Measurements from ENCODE around the gene CAMK2D. TPM values are rescaled to one million over a fixed set of nuclear protein-coding genes. Genes with fewer than 3 reads are reported as not detected.

Gene CAMK2D
- total RNA-seq, 6 experiments from 2014 or later, result 83.7 to 102 (median 94.1) TPM

DNA sequence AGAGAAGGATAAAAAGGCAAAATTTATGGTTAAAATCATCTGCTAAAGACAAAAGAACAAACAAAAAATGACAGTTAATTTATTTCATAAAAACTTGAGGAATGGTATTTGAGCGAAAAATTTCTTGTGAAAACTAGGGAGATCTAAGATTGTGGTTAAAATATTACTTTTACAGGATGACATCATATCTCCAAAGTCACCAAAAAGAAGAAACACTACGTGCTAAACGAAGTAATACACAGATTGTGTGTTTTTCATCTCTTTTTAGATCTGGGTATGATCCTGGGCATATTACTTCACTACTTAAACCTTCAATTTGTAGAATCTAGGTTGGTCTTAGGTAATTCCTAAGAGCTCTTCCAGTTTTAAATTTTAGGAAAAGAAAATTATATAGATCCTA, 107.7 kb downstream of the CAMK2D start:
- no peak for DNase-seq
- H3K36me3 Mint-ChIP-seq (ENCODE audit: low read depth), result peaks cover 27% of the 10 kb centered on the region
- H3K4me1 Mint-ChIP-seq (ENCODE audit: low read depth), result peaks cover 62% of the 10 kb centered on the region
- TF ChIP-seq, protein P1, sequence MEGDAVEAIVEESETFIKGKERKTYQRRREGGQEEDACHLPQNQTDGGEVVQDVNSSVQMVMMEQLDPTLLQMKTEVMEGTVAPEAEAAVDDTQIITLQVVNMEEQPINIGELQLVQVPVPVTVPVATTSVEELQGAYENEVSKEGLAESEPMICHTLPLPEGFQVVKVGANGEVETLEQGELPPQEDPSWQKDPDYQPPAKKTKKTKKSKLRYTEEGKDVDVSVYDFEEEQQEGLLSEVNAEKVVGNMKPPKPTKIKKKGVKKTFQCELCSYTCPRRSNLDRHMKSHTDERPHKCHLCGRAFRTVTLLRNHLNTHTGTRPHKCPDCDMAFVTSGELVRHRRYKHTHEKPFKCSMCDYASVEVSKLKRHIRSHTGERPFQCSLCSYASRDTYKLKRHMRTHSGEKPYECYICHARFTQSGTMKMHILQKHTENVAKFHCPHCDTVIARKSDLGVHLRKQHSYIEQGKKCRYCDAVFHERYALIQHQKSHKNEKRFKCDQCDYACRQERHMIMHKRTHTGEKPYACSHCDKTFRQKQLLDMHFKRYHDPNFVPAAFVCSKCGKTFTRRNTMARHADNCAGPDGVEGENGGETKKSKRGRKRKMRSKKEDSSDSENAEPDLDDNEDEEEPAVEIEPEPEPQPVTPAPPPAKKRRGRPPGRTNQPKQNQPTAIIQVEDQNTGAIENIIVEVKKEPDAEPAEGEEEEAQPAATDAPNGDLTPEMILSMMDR (IDR thresholded peaks at IDR 0.05), result no peak
- no peaks in the 10 kb centered on the region for H3K9me3 Mint-ChIP-seq
- H3K4me3 Mint-ChIP-seq, result no peak overlapping the region
- H3K27me3 Mint-ChIP-seq (ENCODE audit: insufficient read depth), result no peaks in the 10 kb centered on the region; the same call in none of the 2 replicates
- H3K27ac Mint-ChIP-seq, result no peak overlapping the region

DNA sequence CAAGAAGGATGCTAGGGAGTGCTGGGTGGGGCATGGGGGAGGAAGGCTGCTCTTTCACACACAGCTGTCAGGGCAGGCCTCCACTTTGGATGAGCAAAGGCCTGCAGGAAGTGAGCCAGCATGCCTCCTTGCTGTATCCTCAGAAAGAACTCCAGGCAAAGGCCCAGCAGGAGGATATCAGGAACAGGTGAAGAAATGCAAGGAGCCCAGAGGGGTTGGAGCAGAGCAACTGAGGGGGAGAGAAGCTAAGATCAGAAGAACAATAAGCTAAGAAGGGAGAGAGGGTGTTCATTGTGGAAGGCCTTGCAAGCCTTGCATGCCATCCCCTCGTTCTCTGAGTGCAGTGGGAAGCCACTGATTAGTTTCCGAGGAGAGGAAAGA, 115.1 kb downstream of the CAMK2D start:
- peaks cover 2% of the 10 kb centered on the region; the same call in 1 of the 2 replicates for H3K27me3 Mint-ChIP-seq (ENCODE audit: insufficient read depth)
- H3K9me3 Mint-ChIP-seq, result no peaks in the 10 kb centered on the region
- TF ChIP-seq, protein P1 (IDR thresholded peaks at IDR 0.05), result no peak
- H3K27ac Mint-ChIP-seq, result peak overlapping the region; percentile 70; the same call in 1 of the 2 replicates
- no peak for DNase-seq
- H3K36me3 Mint-ChIP-seq (ENCODE audit: low read depth), result peaks cover 18% of the 10 kb centered on the region
- peaks cover 63% of the 10 kb centered on the region for H3K4me1 Mint-ChIP-seq (ENCODE audit: low read depth)
- peak overlapping the region; percentile 66 for H3K4me3 Mint-ChIP-seq

DNA sequence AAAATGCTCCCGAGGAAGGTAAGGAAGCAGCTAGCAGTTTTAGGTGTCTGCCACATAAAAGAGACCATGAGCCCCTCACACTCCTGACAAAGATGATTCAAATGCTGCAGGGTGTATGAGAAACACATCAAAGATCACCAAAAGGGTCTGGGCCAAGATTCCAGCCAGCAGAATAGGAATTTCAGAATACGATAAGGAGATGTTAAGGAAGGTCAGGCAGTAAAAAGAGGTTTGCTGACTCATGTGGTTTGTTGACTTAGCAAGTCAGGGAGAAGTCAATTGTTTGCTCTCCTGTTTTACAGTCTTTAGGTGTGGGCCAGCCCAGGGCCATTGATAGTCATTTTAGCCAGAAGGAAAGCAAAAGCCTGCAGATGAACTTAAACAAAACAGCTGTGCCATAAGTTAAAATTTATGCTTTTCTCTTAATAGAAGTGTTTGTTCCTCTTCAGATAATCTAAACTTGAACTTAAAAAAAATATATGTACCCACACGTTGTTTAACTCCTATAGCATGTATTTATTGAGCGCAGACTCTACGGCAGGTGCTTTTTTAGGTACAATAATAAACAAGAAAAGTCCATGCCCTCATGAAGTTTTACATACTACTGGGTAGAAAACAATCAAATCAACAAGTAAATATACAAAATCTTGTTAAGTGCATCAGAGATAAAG, 115.6 kb downstream of the CAMK2D start:
- H3K27ac Mint-ChIP-seq, result peak overlapping the region; percentile 70
- TF ChIP-seq, protein P1 (IDR thresholded peaks at IDR 0.05), result no peak
- H3K9me3 Mint-ChIP-seq, result no peaks in the 10 kb centered on the region
- H3K4me3 Mint-ChIP-seq, result peak overlapping the region; percentile 66
- peak; percentile 68 for DNase-seq
- H3K4me1 Mint-ChIP-seq (ENCODE audit: low read depth), result peaks cover 57% of the 10 kb centered on the region
- peaks cover 18% of the 10 kb centered on the region for H3K36me3 Mint-ChIP-seq (ENCODE audit: low read depth)
- peaks cover 2% of the 10 kb centered on the region; the same call in 1 of the 2 replicates for H3K27me3 Mint-ChIP-seq (ENCODE audit: insufficient read depth)

DNA sequence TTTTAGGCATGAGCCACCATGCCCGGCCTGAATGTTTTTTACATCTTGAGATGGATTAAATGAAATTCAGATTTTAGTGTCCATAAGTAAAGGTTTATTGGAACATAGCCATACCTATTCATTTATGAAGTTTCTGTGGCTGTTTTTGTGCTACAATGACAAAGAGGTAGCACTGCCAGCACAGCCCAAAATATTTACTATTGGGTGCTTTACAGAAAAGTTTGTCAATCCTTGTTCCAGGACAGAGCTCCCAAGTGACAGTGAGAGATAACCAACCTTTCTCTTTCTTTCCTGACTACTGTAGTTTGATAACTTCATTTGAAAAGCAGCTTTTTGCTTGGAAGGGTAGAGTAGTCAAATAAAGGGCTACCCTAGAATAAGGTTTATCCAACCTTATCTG, 116.2 kb downstream of the CAMK2D start:
- peaks cover 55% of the 10 kb centered on the region for H3K4me1 Mint-ChIP-seq (ENCODE audit: low read depth)
- DNase-seq, result no peak
- no peaks in the 10 kb centered on the region for H3K9me3 Mint-ChIP-seq
- H3K27ac Mint-ChIP-seq, result peak overlapping the region; percentile 70
- TF ChIP-seq, protein P1 (IDR thresholded peaks at IDR 0.05), result no peak
- H3K27me3 Mint-ChIP-seq (ENCODE audit: insufficient read depth), result peaks cover 2% of the 10 kb centered on the region; the same call in 1 of the 2 replicates
- peaks cover 18% of the 10 kb centered on the region for H3K36me3 Mint-ChIP-seq (ENCODE audit: low read depth)
- peak overlapping the region; percentile 66 for H3K4me3 Mint-ChIP-seq

DNA sequence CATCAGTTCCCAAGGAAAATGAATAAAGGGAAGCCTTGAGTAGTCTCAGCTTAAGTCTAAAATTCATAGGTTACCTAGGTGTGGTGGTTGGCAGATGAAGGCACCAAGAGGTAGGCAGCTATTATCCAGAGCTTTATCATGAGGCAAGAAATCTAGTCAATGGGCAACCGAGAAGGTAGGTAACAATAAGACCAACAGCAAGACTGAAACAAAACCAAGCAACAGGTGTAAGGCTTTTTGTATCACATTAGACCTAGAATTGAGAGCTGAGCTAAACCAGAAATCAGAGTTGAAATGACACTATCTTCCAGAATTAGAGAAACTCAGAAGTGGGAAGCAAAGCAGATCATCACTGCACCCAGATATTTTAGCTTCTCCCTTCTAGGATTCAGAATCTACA, 117.1 kb downstream of the CAMK2D start:
- Mint-ChIP-seq H3K27me3 (ENCODE audit: insufficient read depth) (peaks cover 2% of the 10 kb centered on the region; the same call in 1 of the 2 replicates), H3K27ac (no peak overlapping the region), H3K9me3 (no peaks in the 10 kb centered on the region), H3K4me3 (no peak overlapping the region; the same call in 1 of the 2 replicates), H3K4me1 (ENCODE audit: low read depth) (peaks cover 62% of the 10 kb centered on the region), H3K36me3 (ENCODE audit: low read depth) (peaks cover 16% of the 10 kb centered on the region)
- TF ChIP-seq, protein P1 (IDR thresholded peaks at IDR 0.05), result no peak
- DNase-seq, result no peak
